ENCODE measurements around the gene THSD7B. TPM values are rescaled to one million over a fixed set of nuclear protein-coding genes. Genes with fewer than 3 reads are reported as not detected.

Gene THSD7B
- total and polyA plus RNA-seq, 10 of the 15 experiments (the other 5 are each of a cell fraction or from before 2014, with no cell fraction given): 0.03 to 0.56 (median 0.28) TPM

- ATAC-seq (no peak), DNase-seq (ENCODE audit: low read depth, low spot score) (no peak), FAIRE-seq (no peak)
- Histone ChIP-seq H3K4me1 (ENCODE audit: control insufficient read depth, insufficient read depth, low read length) (no peaks in the 10 kb centered on the region), H3K27me3 (replicated peaks in 1 of 2; ENCODE audit: control insufficient read depth in 2 of 2, insufficient read depth in 2 of 2, low read length in 1 of 2) (no peaks in the 10 kb centered on the region), H3K27ac (ENCODE audit: control insufficient read depth, insufficient read depth) (no peak overlapping the region), H2AFZ (ENCODE audit: control insufficient read depth, low read depth, low read length) (no peak overlapping the region), H3K4me2 (ENCODE audit: control insufficient read depth, insufficient read depth) (no peak overlapping the region), H3K4me3 (no peak overlapping the region), H3K36me3 (ENCODE audit: control insufficient read depth in 2 of 2, insufficient read depth in 2 of 2, low read length in 1 of 2) (no peaks in the 10 kb centered on the region), H3K79me2 (ENCODE audit: control insufficient read depth, insufficient read depth, low read length) (no peaks in the 10 kb centered on the region), H3K9me3 (replicated peaks; ENCODE audit: control insufficient read depth, insufficient read depth, low read length) (no peaks in the 10 kb centered on the region), H4K20me1 (ENCODE audit: control insufficient read depth, insufficient read depth) (no peaks in the 10 kb centered on the region), H3K9ac (ENCODE audit: control insufficient read depth, insufficient read depth, low read length) (no peak overlapping the region)
- in situ Hi-C loops (cut with MboI): loop anchor here (10.0 kb wide), 1 partner anchor 311 kb away; no protein-coding TSS in a partner anchor
- ChIA-PET RAD21 (ENCODE audit: unreplicated experiment) (interaction anchor here (1.0 to 1.3 kb wide), 2 partner anchors 312 to 352 kb away, joined by 3 to 5 read pairs; no protein-coding TSS in a partner anchor), POLR2A (no interaction called here), CTCF (interaction anchor here (1.0 to 4.0 kb wide), 3 partner anchors 15 to 313 kb away, joined by 3 to 26 read pairs (median 5); no protein-coding TSS in a partner anchor), SMC1A (ENCODE audit: uncharacterized antibody, unreplicated experiment) (no interaction called here)
- intact Hi-C loops (cut with micrococcal nuclease; ENCODE audit: unreplicated experiment): loop anchor here (2.0 kb wide), 1 partner anchor 313 kb away; no protein-coding TSS in a partner anchor
- 2% methylated on average over 3 of the region's 3 CpGs for WGBS (ENCODE audit: insufficient coverage, insufficient replicate concordance, low lambda C conversion rate, missing lambda C conversion rate)
- TF ChIP-seq KDM1A (IDR thresholded peaks at IDR 0.05; ENCODE audit: borderline replicate concordance): no peak
- no peak for TF ChIP-seq E2F4 (IDR thresholded peaks at IDR 0.05; ENCODE audit: low read depth, low read length)
- TF ChIP-seq ZSCAN29 (IDR thresholded peaks at IDR 0.05): no peak
- no peak for TF ChIP-seq ZNF622 (IDR thresholded peaks at IDR 0.05)
- TF ChIP-seq USF2 (IDR thresholded peaks at IDR 0.05; ENCODE audit: borderline replicate concordance, low read depth, low read length): no peak
- no peak for TF ChIP-seq TARDBP (IDR thresholded peaks at IDR 0.05; ENCODE audit: borderline replicate concordance)
- TF ChIP-seq BRCA1 (IDR thresholded peaks at IDR 0.05; ENCODE audit: low read depth, low read length): no peak
- TF ChIP-seq ZNF384 (IDR thresholded peaks at IDR 0.05; ENCODE audit: borderline replicate concordance, low read depth, low read length): no peak
- no peak for TF ChIP-seq IRF4 (IDR thresholded peaks at IDR 0.05; ENCODE audit: low read depth, low read length)
- BruUV-seq (replicated peaks): no TSS peak
These were observed 29.1 kb upstream of the THSD7B start for GRCh38 chr2:136736236-136736635.
